Cardiac septum (tissue), 1 donor: Measurements from ENCODE around the gene TARM1. TPM values are rescaled to one million over a fixed set of nuclear protein-coding genes. Genes with fewer than 3 reads are reported as not detected.
A peak's percentile ranks its signal among the peaks of the same experiment; 100 is the strongest.

Experiments used
- DNase-seq: peaks from one replicate; pipeline ENCODE4 v3.0.0-alpha.2; 2020; ENCODE audit warnings: low spot score
- intact Hi-C: fragments of 100-400 bp; cut with DNase I; formaldehyde crosslinking; loops from one replicate; pipeline ENCODE4 v1.14.0; 2022
- long read RNA-seq: library from polyadenylated mRNA; unstranded; transcript quantifications from one replicate; pipeline ENCODE4 v2.0.0, GENCODE V29; 2021
- total RNA-seq: library from RNA; stranded (reverse); fragmentation: NEBNext Ultra II Directional; extraction: Animal tissue kit (Norgen Biotek cat#: 25700); gene quantifications from one replicate; pipeline ENCODE4 v1.2.1, GENCODE V29; 2021
- donor health status: DM: no; HTN: no; CAD: no.

Gene TARM1
- not detected for total RNA-seq
- long read RNA-seq = 0 reads

DNA sequence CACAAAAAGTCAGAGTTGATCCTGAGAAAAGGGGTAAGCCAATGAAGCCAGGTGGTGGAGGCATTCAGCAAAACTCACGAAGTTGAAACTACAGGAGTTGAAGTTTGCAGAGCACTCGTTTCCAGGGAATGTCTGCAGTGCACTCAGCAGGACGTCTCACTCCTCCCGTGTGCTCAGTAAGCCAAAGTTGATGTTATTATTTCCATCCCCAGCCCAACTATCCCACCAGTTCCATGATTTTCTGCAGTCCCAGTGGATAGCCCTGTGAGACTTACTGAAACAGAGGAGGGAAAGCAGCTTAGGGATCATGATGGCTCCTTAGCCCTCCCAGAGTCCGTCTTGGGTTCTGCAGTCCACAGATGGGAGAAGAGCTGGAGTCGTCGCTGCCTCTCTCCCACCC, at the start of gene TARM1:
Gene TARM1, minus strand, starts transcription at position 334 of the 400 bp plus-strand sequence. Its CDS starts 25 bp downstream, at position 309.
- intact Hi-C loops = no loop called here
- DNase-seq = no peak

DNA sequence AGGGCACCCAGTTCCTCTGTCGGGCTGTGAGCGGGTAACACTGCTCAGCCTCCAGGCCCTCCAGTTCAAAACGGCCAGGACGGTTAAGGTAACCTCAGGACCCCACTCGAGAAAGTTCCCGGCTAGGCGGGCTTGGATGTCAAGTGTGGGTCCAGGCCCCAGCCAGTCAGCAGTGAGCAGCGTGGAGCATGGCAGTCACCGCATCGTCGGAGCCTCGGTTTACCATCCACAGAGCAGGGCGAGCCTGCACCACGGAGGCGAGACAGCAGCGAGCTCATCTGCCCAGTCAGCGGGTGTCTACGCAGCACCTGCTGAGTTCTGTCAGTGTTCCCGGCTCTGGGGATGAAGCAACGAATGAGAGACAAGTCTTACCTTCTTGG, 48.4 kb upstream of the TARM1 start:
- DNase-seq = no peak
- intact Hi-C loops = no loop called here

GRCh38 chr19:54128796-54129616, 47.8 kb upstream of the TARM1 start:
- intact Hi-C loops = no loop called here
- DNase-seq = no peak

GRCh38 chr19:54128441-54128725, 47.2 kb upstream of the TARM1 start:
- DNase-seq = no peak
- intact Hi-C loops = no loop called here

- intact Hi-C loops = no loop called here
- DNase-seq = no peak
Measured at GRCh38 chr19:54127688-54128440, 46.7 kb upstream of the TARM1 start.

DNA sequence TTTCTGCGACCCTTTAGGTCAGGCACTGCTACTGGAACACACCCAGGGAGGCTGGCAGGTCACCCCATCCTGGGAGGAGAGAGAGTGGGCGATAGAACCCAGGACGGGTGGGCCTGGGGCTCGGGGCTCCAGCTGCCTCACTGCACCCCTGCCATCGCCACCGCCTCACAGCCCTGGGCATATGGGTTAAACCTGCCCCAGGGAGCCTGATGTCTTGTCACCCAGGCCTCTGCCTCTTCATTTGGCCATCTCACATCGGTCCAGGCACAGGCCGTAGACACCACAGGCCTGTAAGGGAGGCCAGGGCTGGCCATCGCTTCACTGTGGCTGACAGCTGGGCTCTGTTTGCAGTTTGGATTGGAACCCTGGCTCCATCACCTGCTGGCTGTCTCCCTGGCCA, 44.5 kb upstream of the TARM1 start:
- intact Hi-C loops = no loop called here
- no peak for DNase-seq

- intact Hi-C loops = no loop called here
- no peak for DNase-seq
Measured at GRCh38 chr19:54124393-54124792, 43.2 kb upstream of the TARM1 start.

DNA sequence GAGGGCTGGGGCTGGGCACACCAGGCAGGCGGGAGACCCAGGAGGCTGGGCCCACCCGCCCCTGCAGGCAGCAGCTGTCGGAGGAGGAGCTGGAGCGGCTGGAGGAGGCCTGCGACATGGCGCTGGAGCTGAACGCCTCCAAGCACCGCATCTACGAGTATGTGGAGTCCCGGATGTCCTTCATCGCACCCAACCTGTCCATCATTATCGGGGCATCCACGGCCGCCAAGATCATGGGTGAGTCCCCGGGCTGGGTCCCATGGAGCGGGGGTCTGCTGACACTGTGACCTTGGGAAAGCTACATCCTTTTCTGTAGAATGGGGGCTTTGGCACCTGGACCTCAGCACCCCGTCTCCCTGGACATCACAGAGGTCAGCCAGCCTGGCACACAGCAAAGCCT, 42.5 kb upstream of the TARM1 start:
- intact Hi-C loops = no loop called here
- no peak for DNase-seq

- DNase-seq = no peak
- intact Hi-C loops = no loop called here
Measured at GRCh38 chr19:54121259-54121658, 40.1 kb upstream of the TARM1 start.

GRCh38 chr19:54115109-54116063, 34.2 kb upstream of the TARM1 start, which contains the start of the genes PRPF31 and TFPT:
Gene PRPF31, plus strand, starts transcription at chr19:54115754. Its CDS starts 2,525 bp downstream, at chr19:54118279.
Gene TFPT, minus strand, starts transcription at chr19:54115657. Its CDS starts 388 bp downstream, at chr19:54115269.
- peak; percentile 97 for DNase-seq
- intact Hi-C loops = loop anchor here (1.0 kb wide), 2 partner anchors 13 to 22 kb away; partner anchors contain the start of genes CNOT3 and NDUFA3

DNA sequence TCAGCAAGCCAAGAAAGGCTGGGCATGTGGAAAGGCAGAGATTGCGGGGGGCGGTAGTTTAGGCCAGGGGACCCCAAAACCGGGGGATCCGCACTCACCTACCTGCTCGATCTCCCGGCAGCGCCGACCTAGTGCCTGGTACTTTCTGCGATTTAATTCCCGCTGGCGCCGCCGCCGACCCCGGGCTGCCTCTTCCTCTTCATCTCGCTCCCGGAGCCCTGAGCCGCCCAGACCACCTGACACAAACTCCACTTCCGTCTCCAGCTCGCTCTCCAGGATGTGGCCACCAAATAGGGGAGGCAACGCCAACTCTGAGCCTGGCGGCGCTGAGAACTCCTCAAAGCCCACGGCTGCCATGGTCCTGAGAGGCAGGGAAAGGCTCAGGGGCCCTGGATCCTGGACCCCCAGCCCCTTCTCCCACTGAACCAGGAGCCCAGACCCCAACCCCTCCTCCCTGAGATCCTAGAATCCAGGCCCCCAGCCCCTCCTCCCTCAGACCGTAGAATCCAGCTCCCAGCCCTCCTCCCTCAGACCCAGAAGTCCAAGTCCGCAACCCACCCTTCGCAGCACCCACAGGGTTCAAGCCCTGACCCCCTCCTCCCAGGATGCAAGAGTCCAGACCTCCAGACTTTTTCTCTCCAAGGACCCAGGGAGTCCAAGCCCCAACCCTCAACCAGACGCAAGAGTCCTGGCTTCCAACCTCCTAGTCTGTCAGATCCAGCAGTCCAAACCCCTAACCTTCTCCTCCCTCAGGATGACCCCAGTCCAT, 33.4 kb upstream of the TARM1 start:
- intact Hi-C loops = loop anchor here (1.0 kb wide), 2 partner anchors 12 to 23 kb away; partner anchors contain the start of genes CNOT3 and NDUFA3
- peak; percentile 80 for DNase-seq

DNA sequence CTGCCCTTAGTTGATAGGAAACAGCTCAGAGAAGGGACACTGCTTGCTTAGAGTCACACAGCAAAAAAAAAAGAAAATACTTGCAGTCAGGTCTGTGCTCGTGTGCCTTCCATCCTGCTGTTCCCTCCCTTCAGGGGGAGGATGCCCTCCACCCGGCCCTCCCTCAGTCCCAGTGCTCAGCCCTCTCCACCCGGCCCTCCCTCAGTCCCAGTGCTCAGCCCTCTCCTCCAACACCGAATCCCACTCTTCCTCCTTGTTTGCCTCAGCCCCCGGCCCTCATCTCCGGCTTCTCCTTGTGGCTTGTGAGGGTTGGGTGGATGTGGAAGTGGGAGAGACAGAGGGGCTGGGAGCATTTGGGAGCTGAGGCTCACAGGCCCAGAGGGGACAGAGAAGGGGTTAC, 28.5 kb upstream of the TARM1 start:
- intact Hi-C loops = no loop called here

DNA sequence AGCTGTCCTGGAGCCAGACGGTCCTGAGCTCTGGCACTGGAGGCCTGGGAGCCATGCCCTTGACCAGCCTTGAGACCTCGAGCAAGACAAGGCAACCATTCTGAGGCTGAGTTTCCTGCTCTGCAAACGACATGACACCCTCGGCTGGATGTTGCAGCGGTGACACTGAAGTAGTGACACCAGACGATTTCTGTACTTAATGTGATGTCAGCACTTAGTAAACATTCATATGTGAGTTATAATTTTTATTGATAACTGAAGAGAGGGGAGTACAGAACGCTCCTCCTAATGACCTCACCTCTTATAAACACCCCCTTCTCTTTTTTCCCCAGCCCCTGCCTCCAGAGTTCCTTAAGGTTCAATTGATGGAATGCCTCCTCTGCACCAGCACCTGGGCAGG, 27.3 kb upstream of the TARM1 start:
- no peak for DNase-seq
- intact Hi-C loops = no loop called here

More for the DNA sequence above, 28.5 kb upstream of the TARM1 start:
- DNase-seq = no peak

DNA sequence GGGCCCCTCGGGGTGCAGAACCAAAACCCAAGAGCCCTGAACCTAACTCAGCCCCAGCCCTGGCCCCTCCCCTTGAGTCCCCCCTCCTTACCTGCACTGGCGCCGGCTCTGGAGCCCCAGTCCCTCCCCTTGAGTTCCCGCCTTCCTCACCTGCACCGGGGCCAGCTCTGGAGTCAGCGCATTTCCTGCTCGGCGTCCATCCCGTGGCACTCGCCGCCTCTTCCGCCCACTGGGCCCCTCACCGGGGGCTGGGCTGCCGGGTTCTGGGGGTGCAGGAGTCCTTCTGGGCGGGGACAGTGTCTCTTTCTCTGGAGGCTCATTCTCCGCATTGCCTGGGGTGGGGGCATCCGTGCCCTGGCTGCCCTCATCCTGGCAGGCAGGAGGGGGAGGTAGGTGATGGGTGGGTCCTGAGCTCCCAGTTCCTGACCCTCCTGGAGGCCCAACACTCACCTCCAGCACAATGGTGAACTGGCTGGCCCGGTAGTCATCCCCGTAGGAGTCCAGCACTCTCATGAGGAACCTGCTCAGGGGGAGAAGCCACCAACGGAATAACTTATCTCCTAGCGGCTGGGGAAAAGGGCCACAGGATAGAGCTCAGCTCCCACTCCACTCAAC, 26.8 kb upstream of the TARM1 start:
- intact Hi-C loops = no loop called here
- no peak for DNase-seq

DNA sequence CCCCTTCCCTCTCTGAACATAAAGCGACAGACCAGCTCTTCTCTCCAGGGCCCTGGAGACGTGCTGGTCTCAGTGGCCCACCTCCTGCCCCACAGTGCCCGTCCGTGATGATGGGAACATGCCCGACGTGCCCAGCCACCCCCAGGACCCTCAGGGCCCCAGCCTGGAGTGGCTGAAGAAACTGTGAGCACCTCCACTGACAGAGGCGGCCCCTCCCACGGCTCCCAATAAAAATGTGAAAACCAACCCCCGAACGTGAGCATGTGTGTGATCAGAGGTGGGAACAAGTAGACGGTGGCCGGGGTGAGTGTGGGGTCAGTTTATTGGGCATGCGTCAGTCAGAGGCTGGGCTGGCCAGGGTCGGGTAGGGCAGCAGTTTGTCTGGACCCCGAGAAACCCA, 25.6 kb upstream of the TARM1 start:
- intact Hi-C loops = no loop called here
- DNase-seq = peak; percentile 53

DNA sequence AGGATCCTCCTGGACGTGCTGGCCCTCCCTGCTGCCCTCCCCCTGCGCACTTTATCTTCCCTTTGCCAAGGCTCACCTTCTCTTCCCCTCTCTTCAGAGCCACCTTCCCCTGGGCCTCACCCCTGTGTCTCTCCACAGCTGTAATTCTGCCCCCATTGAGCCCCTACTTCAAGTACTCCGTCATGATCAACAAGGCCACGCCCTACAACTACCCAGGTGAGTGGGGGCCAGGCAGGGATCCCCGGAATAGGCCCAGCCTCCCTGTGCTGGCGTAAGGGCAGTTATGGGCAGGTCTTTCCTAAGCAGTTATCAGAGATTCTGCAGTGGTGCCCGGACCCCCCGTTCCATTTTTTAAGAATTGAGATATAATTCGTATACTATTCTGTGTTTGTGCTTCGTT, 24.6 kb upstream of the TARM1 start:
- no peak for DNase-seq
- intact Hi-C loops = no loop called here

GRCh38 chr19:54104998-54105715, 24.0 kb upstream of the TARM1 start:
- intact Hi-C loops = no loop called here
- peak; percentile 36 for DNase-seq
